Right atrium auricular region (tissue), 2 donors: ENCODE measurements around the gene TRAF7. TPM values are rescaled to one million over a fixed set of nuclear protein-coding genes. Genes with fewer than 3 reads are reported as not detected.
A peak's percentile ranks its signal among the peaks of the same experiment; 100 is the strongest.

Source experiments
- DNase-seq: peaks from one replicate; pipeline ENCODE4 v3.0.0-alpha.2; 2019; ENCODE audit warnings: low spot score
- H3K27ac ChIP-seq, 2 donors: fragments of 200-600 bp; sonication (generic); 1 replicate in 1 of 2; 2 replicates in 1 of 2; pipeline ENCODE4 v1.5.1; 2016 to 2019
- H3K27me3 ChIP-seq, 2 donors: fragments of 200-600 bp; sonication (generic); one replicate each; pipeline versions ENCODE4 v1.5.1 to v1.6.0; 2017 to 2019
- H3K36me3 ChIP-seq: fragments of 200-600 bp; sonication (generic); one replicate; pipeline ENCODE4 v1.5.1; 2016
- H3K4me1 ChIP-seq, 2 donors: fragments of 200-600 bp; sonication (generic); one replicate each; pipeline versions ENCODE4 v1.5.1 to v1.6.0; 2017 to 2019
- H3K4me3 ChIP-seq, 2 donors: fragments of 200-600 bp; sonication (generic); 1 replicate in 1 of 2; 2 replicates in 1 of 2; pipeline ENCODE4 v1.5.1; 2017 to 2019; ENCODE audit warnings: mild to moderate bottlenecking in 1 of 2, moderate library complexity in 1 of 2
- H3K9me3 ChIP-seq, 2 donors: fragments of 200-600 bp; sonication (generic); one replicate each; pipeline ENCODE4 v1.5.1; 2019
- total RNA-seq, 2 donors: library from RNA; depleted of rRNA; stranded (reverse); fragments of >200 nt; gene quantifications; one replicate each; pipeline ENCODE4 v1.1.0, GENCODE V29; 2016
- TF ChIP-seq, protein P1 (sequence below), 2 donors: fragments of 200-600 bp; sonication (generic); IDR thresholded peaks; one replicate each; pipeline ENCODE4 v1.5.1; 2019; ENCODE audit warnings: antibody characterized with exemption in 2 of 2

TRAF7 gene
- total RNA-seq, 2 donors from 2014 or later, result 16.1 to 27.0 TPM

DNA sequence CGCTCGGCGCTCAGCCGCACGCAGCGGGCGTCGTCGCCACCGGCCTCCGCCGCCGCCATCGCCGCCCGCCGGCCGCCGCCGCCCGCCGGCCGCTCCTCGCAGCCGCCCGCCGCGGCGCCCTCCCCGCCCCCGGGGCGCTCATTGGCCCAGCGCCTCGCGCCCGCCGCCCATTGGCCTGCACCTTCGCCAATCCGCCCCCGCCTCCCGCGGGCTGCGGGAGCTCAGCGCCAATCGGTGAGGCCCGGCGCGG is 59.1 kb downstream of the TRAF7 start, which contains the start of gene PGP:
PGP (minus strand) TSS at position 122 of the 250 bp plus-strand sequence; CDS start at position 59, 63 bp downstream.
- no peak for DNase-seq
- H3K4me1 ChIP-seq, result peaks cover 0 to 32% of the 10 kb centered on the region in 2 donors
- no peaks in the 10 kb centered on the region for H3K27me3 ChIP-seq
- H3K36me3 ChIP-seq, result peaks cover 3% of the 10 kb centered on the region
- peak within 1 kb of the TSS; percentile 60 to 89 for H3K4me3 ChIP-seq
- H3K9me3 ChIP-seq, result no peaks in the 10 kb centered on the region
- H3K27ac ChIP-seq, result peak within 1 kb of the TSS; percentile 92 to 96
- TF ChIP-seq, protein P1, sequence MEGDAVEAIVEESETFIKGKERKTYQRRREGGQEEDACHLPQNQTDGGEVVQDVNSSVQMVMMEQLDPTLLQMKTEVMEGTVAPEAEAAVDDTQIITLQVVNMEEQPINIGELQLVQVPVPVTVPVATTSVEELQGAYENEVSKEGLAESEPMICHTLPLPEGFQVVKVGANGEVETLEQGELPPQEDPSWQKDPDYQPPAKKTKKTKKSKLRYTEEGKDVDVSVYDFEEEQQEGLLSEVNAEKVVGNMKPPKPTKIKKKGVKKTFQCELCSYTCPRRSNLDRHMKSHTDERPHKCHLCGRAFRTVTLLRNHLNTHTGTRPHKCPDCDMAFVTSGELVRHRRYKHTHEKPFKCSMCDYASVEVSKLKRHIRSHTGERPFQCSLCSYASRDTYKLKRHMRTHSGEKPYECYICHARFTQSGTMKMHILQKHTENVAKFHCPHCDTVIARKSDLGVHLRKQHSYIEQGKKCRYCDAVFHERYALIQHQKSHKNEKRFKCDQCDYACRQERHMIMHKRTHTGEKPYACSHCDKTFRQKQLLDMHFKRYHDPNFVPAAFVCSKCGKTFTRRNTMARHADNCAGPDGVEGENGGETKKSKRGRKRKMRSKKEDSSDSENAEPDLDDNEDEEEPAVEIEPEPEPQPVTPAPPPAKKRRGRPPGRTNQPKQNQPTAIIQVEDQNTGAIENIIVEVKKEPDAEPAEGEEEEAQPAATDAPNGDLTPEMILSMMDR (IDR thresholded peaks at IDR 0.05), result no peak

GRCh38 chr16:2216330-2216729 is 60.7 kb downstream of the TRAF7 start:
- DNase-seq, result no peak
- H3K27me3 ChIP-seq, result no peaks in the 10 kb centered on the region
- H3K9me3 ChIP-seq, result no peaks in the 10 kb centered on the region
- no peak overlapping the region for H3K4me3 ChIP-seq
- TF ChIP-seq, protein P1 (IDR thresholded peaks at IDR 0.05), result no peak
- H3K27ac ChIP-seq, result no peak overlapping the region
- H3K36me3 ChIP-seq, result no peaks in the 10 kb centered on the region
- peaks cover 0 to 32% of the 10 kb centered on the region in 2 donors for H3K4me1 ChIP-seq

GRCh38 chr16:2223221-2223941 is 67.8 kb downstream of the TRAF7 start, which contains the start of gene E4F1:
Gene E4F1 (plus strand): TSS chr16:2223591. CDS start chr16:2223614, 23 bp downstream.
- Histone ChIP-seq H3K4me3 (peak within 1 kb of the TSS; percentile 89 to 95), H3K27ac (peak within 1 kb of the TSS; percentile 88 to 91), H3K27me3 (no peaks in the 10 kb centered on the region), H3K9me3 (no peaks in the 10 kb centered on the region), H3K36me3 (peaks cover 3% of the 10 kb centered on the region), H3K4me1 (peaks cover 0 to 23% of the 10 kb centered on the region in 2 donors)
- TF ChIP-seq, protein P1 (IDR thresholded peaks at IDR 0.05), result peak in 1 of 2 donors; percentile 18
- DNase-seq, result peak; percentile 100

- Histone ChIP-seq H3K36me3 (peaks cover 9% of the 10 kb centered on the region), H3K4me1 (peaks cover 0 to 23% of the 10 kb centered on the region in 2 donors), H3K27ac (peak overlapping the region; percentile 88 to 91), H3K9me3 (no peaks in the 10 kb centered on the region), H3K4me3 (peak overlapping the region; percentile 89 to 95), H3K27me3 (no peaks in the 10 kb centered on the region)
- DNase-seq, result no peak
- TF ChIP-seq, protein P1 (IDR thresholded peaks at IDR 0.05), result peak in 1 of 2 donors; percentile 27
These were observed 68.4 kb downstream of the TRAF7 start for GRCh38 chr16:2223942-2224486.

DNA sequence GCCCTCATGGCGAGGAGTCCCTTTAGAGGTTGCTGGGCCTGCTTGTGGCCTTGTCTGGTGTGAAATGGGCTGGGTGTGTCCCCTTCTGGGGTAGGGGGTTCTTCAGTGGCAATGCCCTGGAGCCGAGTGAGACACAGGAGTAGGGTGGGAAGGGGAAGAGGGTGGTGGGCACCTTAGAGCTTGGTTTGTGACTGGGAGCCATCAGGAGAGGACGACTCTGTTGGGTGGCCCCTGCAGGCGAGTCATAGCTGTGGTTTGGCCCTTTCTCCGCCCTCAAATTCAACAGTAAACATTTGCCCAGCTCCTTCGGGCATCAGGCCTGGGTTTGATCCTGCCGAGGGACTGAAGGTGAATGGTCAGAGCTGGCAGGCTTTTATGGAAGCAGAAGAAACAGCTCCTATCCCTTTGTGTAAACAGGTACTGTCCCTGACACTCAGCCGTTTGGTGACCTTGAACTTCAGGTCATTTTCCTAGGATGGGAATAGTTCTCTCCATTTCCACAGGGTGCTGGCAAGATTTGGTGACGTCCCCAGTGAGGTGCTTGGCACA is 70.7 kb downstream of the TRAF7 start:
- Histone ChIP-seq H3K27ac (no peak overlapping the region), H3K4me3 (no peak overlapping the region), H3K4me1 (peaks cover 0 to 23% of the 10 kb centered on the region in 2 donors), H3K9me3 (no peaks in the 10 kb centered on the region), H3K36me3 (peaks cover 31% of the 10 kb centered on the region), H3K27me3 (no peaks in the 10 kb centered on the region)
- TF ChIP-seq, protein P1 (IDR thresholded peaks at IDR 0.05), result no peak
- DNase-seq, result no peak
